Measurements from ENCODE around the gene ZBP1.

- TF ChIP-seq, protein P1, sequence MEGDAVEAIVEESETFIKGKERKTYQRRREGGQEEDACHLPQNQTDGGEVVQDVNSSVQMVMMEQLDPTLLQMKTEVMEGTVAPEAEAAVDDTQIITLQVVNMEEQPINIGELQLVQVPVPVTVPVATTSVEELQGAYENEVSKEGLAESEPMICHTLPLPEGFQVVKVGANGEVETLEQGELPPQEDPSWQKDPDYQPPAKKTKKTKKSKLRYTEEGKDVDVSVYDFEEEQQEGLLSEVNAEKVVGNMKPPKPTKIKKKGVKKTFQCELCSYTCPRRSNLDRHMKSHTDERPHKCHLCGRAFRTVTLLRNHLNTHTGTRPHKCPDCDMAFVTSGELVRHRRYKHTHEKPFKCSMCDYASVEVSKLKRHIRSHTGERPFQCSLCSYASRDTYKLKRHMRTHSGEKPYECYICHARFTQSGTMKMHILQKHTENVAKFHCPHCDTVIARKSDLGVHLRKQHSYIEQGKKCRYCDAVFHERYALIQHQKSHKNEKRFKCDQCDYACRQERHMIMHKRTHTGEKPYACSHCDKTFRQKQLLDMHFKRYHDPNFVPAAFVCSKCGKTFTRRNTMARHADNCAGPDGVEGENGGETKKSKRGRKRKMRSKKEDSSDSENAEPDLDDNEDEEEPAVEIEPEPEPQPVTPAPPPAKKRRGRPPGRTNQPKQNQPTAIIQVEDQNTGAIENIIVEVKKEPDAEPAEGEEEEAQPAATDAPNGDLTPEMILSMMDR (IDR thresholded peaks at IDR 0.05; ENCODE audit: low read depth, low read length) = no peak
- no peak for TF ChIP-seq EZH2phosphoT487 (IDR thresholded peaks at IDR 0.05; ENCODE audit: low read depth)
Observed at GRCh38 chr20:57598491-57598890, 21.7 kb downstream of the ZBP1 start.
